Transverse colon (tissue), 4 donors: ENCODE measurements around the gene ZKSCAN4. TPM values are rescaled to one million over a fixed set of nuclear protein-coding genes. Genes with fewer than 3 reads are reported as not detected.

Source experiments
- DNase-seq: peaks from one replicate; pipeline ENCODE4 v3.0.0-alpha.2; 2019
- H3K27ac ChIP-seq, 4 donors: fragments of 200-600 bp; sonication (generic); 2 replicates each; pipeline ENCODE4 v1.5.1; 2016 to 2018; ENCODE audit warnings: inconsistent platforms in 4 of 4
- H3K27me3 ChIP-seq: fragments of 200-600 bp; sonication (generic); 2 replicates; pipeline ENCODE4 v1.5.1; 2017; ENCODE audit warnings: inconsistent platforms
- H3K36me3 ChIP-seq, 4 donors: fragments of 200-600 bp; sonication (generic); 2 replicates each; pipeline ENCODE4 v1.5.1; 2017 to 2019; ENCODE audit warnings: inconsistent platforms in 4 of 4
- H3K4me1 ChIP-seq, 4 donors: fragments of 200-600 bp; sonication (generic); 2 replicates each; pipeline ENCODE4 v1.5.1; 2017 to 2020; ENCODE audit warnings: inconsistent platforms in 4 of 4
- H3K4me3 ChIP-seq, 4 donors: fragments of 200-600 bp; sonication (generic); 1 replicate in 1 of 4; 2 replicates in 3 of 4; pipeline versions ENCODE4 v1.5.1 to v1.6.1; 2017 to 2019; ENCODE audit warnings: inconsistent platforms in 4 of 4
- H3K9me3 ChIP-seq, 2 donors: fragments of 200-600 bp; sonication (generic); 2 replicates each; pipeline ENCODE4 v1.5.1; 2017 to 2019; ENCODE audit warnings: inconsistent platforms in 2 of 2
- CTCF ChIP-seq, 5 experiments: fragments of 200-600 bp in 3 of 5; fragments of 450-650 bp in 2 of 5; sonication (generic) in 3 of 5; IDR thresholded peaks; 1 replicate in 2 of 5; 2 replicates in 3 of 5; pipeline ENCODE4 v1.5.1; 2016 to 2017; ENCODE audit warnings: antibody characterized with exemption in 5 of 5, inconsistent platforms in 3 of 5, mild to moderate bottlenecking in 2 of 5, moderate library complexity in 1 of 5
- EP300 ChIP-seq: sonication (generic); formaldehyde crosslinking; IDR thresholded peaks from one replicate; pipeline ENCODE4 v1.6.1; 2017; ENCODE audit warnings: antibody characterized with exemption, low read depth
- POLR2A ChIP-seq: fragments of 450-650 bp; IDR thresholded peaks from one replicate; pipeline ENCODE4 v1.6.1; 2016; ENCODE audit warnings: antibody characterized with exemption, mild to moderate bottlenecking, moderate library complexity
- POLR2AphosphoS5 ChIP-seq, 3 donors: sonication (generic); formaldehyde crosslinking; IDR thresholded peaks; one replicate each; pipeline ENCODE4 v1.6.1; 2016; ENCODE audit warnings: antibody characterized with exemption in 3 of 3
- WGBS, 2 donors: methylation state at CpG; one replicate each; pipeline ENCODE4 v1.1.5; 2018; ENCODE audit warnings: low coverage in 1 of 2; 5-methylcytosine and 5-hydroxymethylcytosine counted together
- in situ Hi-C, 4 donors: fragments of 200-750 bp; cut with MboI; loops; one replicate each; pipeline versions ENCODE4 v1.15.0 to v1.15.1; 2017; ENCODE audit warnings: low sequenced_read_pairs in 3 of 4, low pct_ligation_motif_present in 1 of 4, low pct_unique_long_range_greater_than_20kb in 1 of 4
- intact Hi-C: fragments of 100-400 bp; cut with DNase I; formaldehyde crosslinking; loops from one replicate; pipeline ENCODE4 v1.15.1; 2023; ENCODE audit warnings: low total_unique reads
- total RNA-seq, 4 donors: library from RNA; depleted of rRNA; stranded (reverse); fragments of >200 nt; gene quantifications; one replicate each; pipeline ENCODE4 v1.1.0, GENCODE V29; 2016

ZKSCAN4 gene
- total RNA-seq, 4 donors from 2014 or later, result 0.60 to 9.0 (median 4.9) TPM

DNA sequence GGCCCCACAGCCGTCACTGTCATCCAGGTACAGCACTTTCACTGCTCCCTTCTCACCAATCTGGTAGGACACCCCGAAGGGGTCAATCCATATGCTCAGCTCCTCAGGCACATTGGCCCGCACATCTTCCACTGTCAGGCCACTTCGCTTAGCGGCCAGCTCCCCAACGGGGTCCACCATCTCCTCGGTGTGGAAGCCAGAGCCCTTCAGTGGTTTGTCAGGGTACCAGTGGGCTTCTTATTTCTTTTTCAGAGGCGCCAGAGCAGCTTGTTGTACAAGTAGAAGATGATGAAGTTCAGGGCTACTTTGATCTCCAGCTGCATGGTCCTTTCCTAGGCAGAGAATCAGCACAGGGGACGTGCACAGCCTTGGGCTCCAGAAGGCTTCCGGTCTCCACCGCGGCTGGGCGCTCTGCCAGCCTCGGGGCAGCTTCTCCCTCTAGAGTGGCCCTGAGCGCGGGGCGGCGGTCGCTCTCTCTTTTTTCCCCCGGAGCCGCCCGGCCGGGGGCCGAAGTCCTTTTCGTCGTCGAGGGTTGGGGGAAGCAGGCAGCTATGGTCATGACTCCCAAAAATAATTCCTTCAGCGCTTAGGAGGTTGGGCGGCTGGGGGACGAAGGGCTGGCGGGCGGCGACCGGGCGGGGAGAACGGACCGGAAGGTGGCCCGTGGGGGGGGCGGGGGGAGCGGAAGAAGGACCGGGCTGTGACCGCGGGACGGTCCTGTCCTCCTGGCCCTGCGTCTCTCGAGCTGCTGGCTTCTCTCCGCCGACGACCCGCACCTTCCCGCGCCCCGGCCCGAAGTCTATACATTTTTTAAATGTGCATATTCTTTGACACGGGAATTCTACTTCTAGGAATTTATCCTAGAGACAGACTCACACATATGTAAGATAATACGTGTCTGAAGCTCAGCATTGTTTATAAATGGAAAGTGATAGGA lies 33.5 kb downstream of the ZKSCAN4 start:
- Histone ChIP-seq H3K4me1 (peaks cover 0 to 15% (median 2%) of the 10 kb centered on the region in 4 donors), H3K27me3 (peaks cover 33% of the 10 kb centered on the region), H3K4me3 (peak overlapping the region; percentile 25 to 66 (median 48)), H3K9me3 (no peaks in the 10 kb centered on the region), H3K27ac (peak overlapping the region; percentile 45 to 80 (median 68)), H3K36me3 (no peaks in the 10 kb centered on the region)
- TF ChIP-seq POLR2A (peak; percentile 36), POLR2AphosphoS5 (IDR thresholded peaks at IDR 0.05) (no peak), EP300 (no peak), CTCF (IDR thresholded peaks at IDR 0.05) (no peak)
- 0 to 15% methylated on average over 1 to 47 of the region's 56 CpGs for WGBS, 2 donors
- DNase-seq, result peak; percentile 78
- in situ Hi-C loops, result loop anchor here in 1 of 4 donors (10.0 kb wide), 1 partner anchor 74 kb away; the partner anchor contains the start of gene ZKSCAN8
- intact Hi-C loops, result no loop called here

DNA sequence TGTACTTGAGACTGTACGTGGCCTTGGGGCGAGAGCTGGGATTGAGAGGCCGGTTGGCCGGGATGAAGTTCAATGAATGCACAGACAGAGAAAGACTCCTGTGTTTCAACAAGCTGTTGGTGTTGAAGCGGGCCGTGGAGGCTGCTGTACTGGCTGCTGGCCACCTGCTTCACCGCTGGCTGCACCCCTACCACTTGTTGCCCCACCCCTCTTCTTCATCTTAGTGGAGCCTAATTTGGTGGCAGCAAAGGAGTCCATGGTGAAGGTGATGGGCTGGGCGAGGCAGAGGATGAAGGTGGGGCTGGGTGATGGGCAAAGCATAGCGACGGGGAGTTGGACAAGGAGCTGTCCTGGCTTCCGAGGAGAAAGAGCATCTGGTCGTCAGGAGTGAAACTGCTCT lies 34.2 kb downstream of the ZKSCAN4 start:
- Histone ChIP-seq H3K9me3 (no peaks in the 10 kb centered on the region), H3K4me1 (peaks cover 0 to 21% (median 4%) of the 10 kb centered on the region in 4 donors), H3K27ac (no peak overlapping the region), H3K36me3 (no peaks in the 10 kb centered on the region), H3K27me3 (peaks cover 40% of the 10 kb centered on the region), H3K4me3 (peak overlapping the region in 1 of 4 donors; percentile 66)
- DNase-seq, result no peak
- no peak for TF ChIP-seq POLR2AphosphoS5 (IDR thresholded peaks at IDR 0.05)
- intact Hi-C loops (no loop called here), in situ Hi-C loops (loop anchor here in 1 of 4 donors (10.0 kb wide), 1 partner anchor 73 kb away; the partner anchor contains the start of gene ZKSCAN8)
- 93% methylated on average over 12 of the region's 12 CpGs; no CpG with 5 or more reads in 1 of the 2 donors for WGBS, 2 donors

DNA sequence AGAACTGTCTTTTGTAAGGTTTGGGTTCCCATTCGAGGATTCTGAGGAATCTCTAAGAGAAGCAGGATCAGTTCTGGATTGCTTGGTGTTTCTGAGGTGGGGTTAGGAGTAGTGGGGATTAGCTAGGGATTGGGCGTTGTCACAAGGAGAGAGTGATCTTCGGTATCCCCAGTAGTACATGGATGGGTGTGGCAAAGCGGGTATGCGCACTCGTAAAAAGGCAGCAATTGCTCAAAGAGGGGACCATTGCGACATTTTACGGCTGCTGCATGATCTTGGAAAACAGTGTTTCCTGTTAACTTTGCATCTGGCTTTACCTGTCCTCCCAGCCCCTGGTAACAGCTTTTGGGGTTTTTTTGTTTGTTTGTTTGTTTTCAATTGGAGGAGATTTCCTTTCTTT lies 36.6 kb downstream of the ZKSCAN4 start:
- peaks cover 4 to 30% (median 9%) of the 10 kb centered on the region in 4 donors for H3K4me1 ChIP-seq
- WGBS, 2 donors, result 20 to 37% methylated on average over 1 to 8 of the region's 8 CpGs
- no peak overlapping the region for H3K27ac ChIP-seq
- peak; percentile 56 for DNase-seq
- TF ChIP-seq POLR2AphosphoS5 (IDR thresholded peaks at IDR 0.05) (no peak), POLR2A (no peak), EP300 (no peak), CTCF (IDR thresholded peaks at IDR 0.05) (no peak)
- intact Hi-C loops, result no loop called here
- in situ Hi-C loops, result loop anchor here in 1 of 4 donors (10.0 kb wide), 1 partner anchor 71 kb away; the partner anchor contains the start of gene ZKSCAN8
- peaks cover 54% of the 10 kb centered on the region for H3K27me3 ChIP-seq
- no peaks in the 10 kb centered on the region for H3K9me3 ChIP-seq
- no peak overlapping the region for H3K4me3 ChIP-seq
- H3K36me3 ChIP-seq, result no peaks in the 10 kb centered on the region

- Histone ChIP-seq H3K27ac (peak overlapping the region in 2 of 4 donors; percentile 61 to 70), H3K27me3 (peaks cover 72% of the 10 kb centered on the region)
- in situ Hi-C loops, result loop anchor here in 1 of 4 donors (10.0 kb wide), 1 partner anchor 68 kb away; the partner anchor contains the start of gene ZKSCAN8
These were observed 38.9 kb downstream of the ZKSCAN4 start for GRCh38 chr6:28213213-28213523.

More at GRCh38 chr6:28213213-28213523, 38.9 kb downstream of the ZKSCAN4 start:
- no peaks in the 10 kb centered on the region for H3K36me3 ChIP-seq
- no peak for DNase-seq
- intact Hi-C loops, result no loop called here
- 3 to 14% methylated on average over 2 of the region's 2 CpGs for WGBS, 2 donors
- peaks cover 6 to 29% (median 10%) of the 10 kb centered on the region in 4 donors for H3K4me1 ChIP-seq
- H3K9me3 ChIP-seq, result no peaks in the 10 kb centered on the region
- TF ChIP-seq POLR2AphosphoS5 (IDR thresholded peaks at IDR 0.05), result no peak
- TF ChIP-seq CTCF (IDR thresholded peaks at IDR 0.05), result no peak
- TF ChIP-seq EP300, result no peak
- no peak for TF ChIP-seq POLR2A
- H3K4me3 ChIP-seq, result peak overlapping the region in 1 of 4 donors; percentile 37
